ENCODE results near the gene FSD1. TPM values are rescaled to one million over a fixed set of nuclear protein-coding genes. Genes with fewer than 3 reads are reported as not detected.

Gene FSD1
- total and polyA plus RNA-seq, 2 experiments from 2014 or later, result 5.8 TPM

DNA sequence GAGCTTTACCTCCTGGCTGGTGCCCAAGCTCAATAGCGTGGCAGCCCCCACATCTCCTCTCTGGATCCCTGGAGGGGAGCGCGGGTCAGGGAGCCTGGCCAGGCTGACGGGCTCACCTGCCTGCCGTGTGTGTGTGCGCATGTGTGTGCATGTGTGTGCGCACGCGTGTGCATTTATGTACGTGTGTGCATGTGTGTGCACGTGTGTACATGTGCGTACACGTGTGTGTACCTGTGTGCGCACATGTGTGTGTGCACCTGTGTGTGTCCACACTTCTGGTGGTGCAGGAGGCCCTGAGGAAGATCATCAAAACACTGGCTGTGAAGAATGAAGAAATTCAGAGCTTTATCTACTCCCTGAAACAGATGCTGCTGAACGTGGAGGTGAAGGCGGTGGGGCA lies 1.3 kb downstream of the FSD1 start:
- in situ Hi-C loops (cut with MboI), result no loop called here
- no peaks in the 10 kb centered on the region for H3K9me2 ChIP-seq (ENCODE audit: insufficient read depth)
- H3K9ac ChIP-seq, result no peak overlapping the region
- H3K36me3 ChIP-seq (ENCODE audit: low read depth), result no peaks in the 10 kb centered on the region
- H3K9me3 ChIP-seq (ENCODE audit: low read depth), result no peaks in the 10 kb centered on the region
- H4K20me1 ChIP-seq (ENCODE audit: insufficient read depth), result no peaks in the 10 kb centered on the region
- no peaks in the 10 kb centered on the region for H3K79me2 ChIP-seq (ENCODE audit: insufficient read depth)
- no peaks in the 10 kb centered on the region for H3K27me3 ChIP-seq (replicated peaks; ENCODE audit: insufficient read depth)
- no peak overlapping the region for H2AFZ ChIP-seq
- TF ChIP-seq EZH2 (IDR thresholded peaks at IDR 0.05; ENCODE audit: insufficient read depth, poor library complexity, severe bottlenecking), result no peak
- no peak for TF ChIP-seq EZH2phosphoT487 (IDR thresholded peaks at IDR 0.05; ENCODE audit: insufficient read depth, low read depth)
- WGBS, 2 experiments (ENCODE audit: low coverage in 1 of 2, low lambda C conversion rate in 2 of 2, missing lambda C conversion rate in 2 of 2), result 78 to 81% methylated on average over 16 of the region's 16 CpGs
- H3F3A ChIP-seq (ENCODE audit: insufficient read depth), result no peaks in the 10 kb centered on the region
- no peak for DNase-seq
- no peak overlapping the region for H3K4me3 ChIP-seq
- no peaks in the 10 kb centered on the region for H3K4me1 ChIP-seq (ENCODE audit: insufficient read depth)
- no peak overlapping the region for H3K4me2 ChIP-seq (ENCODE audit: unreplicated experiment)
- no peak overlapping the region for H3K27ac ChIP-seq

GRCh38 chr19:4310247-4311121 lies 6.1 kb downstream of the FSD1 start:
- WGBS, 2 experiments (ENCODE audit: low coverage in 1 of 2, low lambda C conversion rate in 2 of 2, missing lambda C conversion rate in 2 of 2), result 80 to 81% methylated on average over 20 to 22 of the region's 22 CpGs

GRCh38 chr19:4313847-4314490 lies 9.6 kb downstream of the FSD1 start:
- Histone ChIP-seq H2AFZ (peak overlapping the region; percentile 56; the same call in 1 of the 2 replicates), H3K4me2 (ENCODE audit: unreplicated experiment) (no peak overlapping the region), H3K36me3 (ENCODE audit: low read depth) (no peaks in the 10 kb centered on the region), H3K9me2 (ENCODE audit: insufficient read depth) (no peaks in the 10 kb centered on the region), H3K79me2 (ENCODE audit: insufficient read depth) (no peaks in the 10 kb centered on the region), H4K20me1 (ENCODE audit: insufficient read depth) (no peaks in the 10 kb centered on the region), H3K27ac (no peak overlapping the region), H3K27me3 (replicated peaks; ENCODE audit: insufficient read depth) (no peaks in the 10 kb centered on the region), H3K4me3 (no peak overlapping the region), H3F3A (ENCODE audit: insufficient read depth) (no peaks in the 10 kb centered on the region), H3K9ac (no peak overlapping the region), H3K4me1 (ENCODE audit: insufficient read depth) (no peaks in the 10 kb centered on the region), H3K9me3 (ENCODE audit: low read depth) (no peaks in the 10 kb centered on the region)
- WGBS, 2 experiments (ENCODE audit: low coverage in 1 of 2, low lambda C conversion rate in 2 of 2, missing lambda C conversion rate in 2 of 2), result 16 to 17% methylated on average over 12 of the region's 12 CpGs
- in situ Hi-C loops (cut with MboI), result no loop called here
- no peak for DNase-seq
- TF ChIP-seq EZH2 (IDR thresholded peaks at IDR 0.05; ENCODE audit: insufficient read depth, poor library complexity, severe bottlenecking) (no peak), EZH2phosphoT487 (IDR thresholded peaks at IDR 0.05; ENCODE audit: insufficient read depth, low read depth) (no peak)

More at GRCh38 chr19:4310247-4311121, 6.1 kb downstream of the FSD1 start:
- Histone ChIP-seq H3K9me2 (ENCODE audit: insufficient read depth) (no peaks in the 10 kb centered on the region), H2AFZ (no peak overlapping the region), H3K27ac (no peak overlapping the region), H3F3A (ENCODE audit: insufficient read depth) (no peaks in the 10 kb centered on the region), H3K4me2 (ENCODE audit: unreplicated experiment) (no peak overlapping the region), H3K27me3 (replicated peaks; ENCODE audit: insufficient read depth) (no peaks in the 10 kb centered on the region), H4K20me1 (ENCODE audit: insufficient read depth) (no peaks in the 10 kb centered on the region), H3K9me3 (ENCODE audit: low read depth) (no peaks in the 10 kb centered on the region), H3K36me3 (ENCODE audit: low read depth) (no peaks in the 10 kb centered on the region), H3K4me1 (ENCODE audit: insufficient read depth) (no peaks in the 10 kb centered on the region), H3K9ac (no peak overlapping the region), H3K79me2 (ENCODE audit: insufficient read depth) (no peaks in the 10 kb centered on the region), H3K4me3 (no peak overlapping the region)
- DNase-seq, result no peak
- in situ Hi-C loops (cut with MboI), result no loop called here
- TF ChIP-seq EZH2phosphoT487 (IDR thresholded peaks at IDR 0.05; ENCODE audit: insufficient read depth, low read depth), result no peak
- TF ChIP-seq EZH2 (IDR thresholded peaks at IDR 0.05; ENCODE audit: insufficient read depth, poor library complexity, severe bottlenecking), result no peak

DNA sequence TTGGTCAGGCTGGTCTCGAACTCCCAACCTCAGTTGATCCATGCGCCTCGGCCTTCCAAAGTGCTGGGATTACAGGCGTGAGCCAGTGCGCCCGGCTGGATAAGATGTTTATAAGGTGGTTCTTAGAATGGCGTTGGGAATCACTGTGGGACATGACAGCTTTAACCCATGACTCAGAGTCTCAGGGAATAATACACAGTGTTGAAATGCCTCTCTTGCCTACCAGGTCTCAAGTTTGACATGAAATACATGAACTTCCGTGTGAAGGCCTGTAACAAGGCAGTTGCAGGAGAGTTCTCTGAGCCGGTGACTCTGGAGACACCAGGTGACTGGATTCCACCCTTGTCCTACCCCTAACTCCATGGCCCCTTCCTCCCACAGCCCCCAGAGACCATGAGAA lies 12.6 kb downstream of the FSD1 start:
- Histone ChIP-seq H2AFZ (no peak overlapping the region), H3K4me1 (ENCODE audit: insufficient read depth) (no peaks in the 10 kb centered on the region), H3K27me3 (replicated peaks; ENCODE audit: insufficient read depth) (no peaks in the 10 kb centered on the region), H3K9me2 (ENCODE audit: insufficient read depth) (no peaks in the 10 kb centered on the region), H3F3A (ENCODE audit: insufficient read depth) (no peaks in the 10 kb centered on the region), H3K27ac (no peak overlapping the region), H4K20me1 (ENCODE audit: insufficient read depth) (no peaks in the 10 kb centered on the region), H3K9ac (no peak overlapping the region), H3K36me3 (ENCODE audit: low read depth) (no peaks in the 10 kb centered on the region), H3K4me2 (ENCODE audit: unreplicated experiment) (no peak overlapping the region), H3K4me3 (no peak overlapping the region), H3K9me3 (ENCODE audit: low read depth) (no peaks in the 10 kb centered on the region), H3K79me2 (ENCODE audit: insufficient read depth) (no peaks in the 10 kb centered on the region)
- TF ChIP-seq EZH2phosphoT487 (IDR thresholded peaks at IDR 0.05; ENCODE audit: insufficient read depth, low read depth) (no peak), EZH2 (IDR thresholded peaks at IDR 0.05; ENCODE audit: insufficient read depth, poor library complexity, severe bottlenecking) (no peak)
- no peak for DNase-seq
- 88 to 90% methylated on average over 9 of the region's 9 CpGs for WGBS, 2 experiments (ENCODE audit: low coverage in 1 of 2, low lambda C conversion rate in 2 of 2, missing lambda C conversion rate in 2 of 2)
- in situ Hi-C loops (cut with MboI), result no loop called here
